HCT116 (cell line): ENCODE measurements around the gene DOCK2. TPM values are rescaled to one million over a fixed set of nuclear protein-coding genes. Genes with fewer than 3 reads are reported as not detected.

ENCODE experiments used
- ATAC-seq: fragments of 200-7000 bp; cut with Tn5 transposase; 2 replicates; pipeline ENCODE4 v1.9.1; 2020; ENCODE audit warnings: mild to moderate bottlenecking, moderate library complexity
- BruUV-seq: library from RNA; stranded (reverse); fragments of 400-500 nt; replicated peaks from 2 replicates; lab custom pipeline; 2021; lab: Mats Ljungman, UMichigan
- CTCF ChIA-PET: fragments of 300-600 bp; sonication (Branson Sonifier 250); formaldehyde crosslinking; loops from one replicate; lab custom pipeline; 2021; ENCODE audit warnings: antibody characterized with exemption; lab: Charles Lee
- POLR2A ChIA-PET: fragments of 300-600, 350-600 bp; sonication (Branson Sonifier 250); formaldehyde crosslinking; loops from one replicate; lab custom pipeline; 2021; ENCODE audit warnings: antibody characterized with exemption; lab: Charles Lee
- RAD21 ChIA-PET, 2 experiments: fragments of 300-600 bp; sonication (Branson Sonifier 250); formaldehyde crosslinking; loops; one replicate each; lab custom pipeline; 2023; ENCODE audit warnings: low total read pairs in 2 of 2; ENCODE audit not compliant: uncharacterized antibody in 2 of 2, unreplicated experiment in 2 of 2, low non-redundant PET in 1 of 2; lab: Charles Lee
- DNase-seq: peaks from one replicate; pipeline ENCODE4 v3.0.0-alpha.2; 2010; ENCODE audit warnings: low read depth, low spot score
- H2AFZ ChIP-seq: fragments of 200-600 bp; shearing (Covaris generic), sonication (generic); 2 replicates; pipeline ENCODE4 v1.6.1; 2017; ENCODE audit warnings: low read depth, mixed run types, mixed read lengths, antibody characterized with exemption, low read length; ENCODE audit not compliant: poor library complexity, severe bottlenecking
- H3K27ac ChIP-seq: 2 replicates; pipeline ENCODE4 v1.5.1; 2012; ENCODE audit warnings: low read depth, low read length
- H3K27me3 ChIP-seq: fragments of 200-600 bp; sonication (generic); 2 replicates; pipeline ENCODE4 v1.6.1; 2016; ENCODE audit warnings: mixed run types, low read length, mixed read lengths; ENCODE audit not compliant: insufficient read depth
- H3K36me3 ChIP-seq, 2 experiments: fragments of 200-500 bp in 1 of 2; fragments of 200-600 bp in 1 of 2; sonication (Bioruptor generic) in 1 of 2; sonication (generic) in 1 of 2; 2 replicates each; pipeline versions ENCODE4 v1.5.1 to v1.6.1; 2014 to 2016; ENCODE audit warnings: low read length in 2 of 2, inconsistent platforms in 1 of 2, mixed read lengths in 1 of 2, mixed run types in 1 of 2; ENCODE audit not compliant: insufficient read depth in 2 of 2, control insufficient read depth in 1 of 2
- H3K4me1 ChIP-seq, 2 experiments: fragments of 200-600 bp in 1 of 2; sonication (generic) in 1 of 2; 2 replicates each; pipeline versions ENCODE4 v1.5.1 to v1.6.1; 2012 to 2017; ENCODE audit warnings: low read length in 2 of 2, inconsistent platforms in 1 of 2, mild to moderate bottlenecking in 1 of 2, mixed read lengths in 1 of 2, mixed run types in 1 of 2, moderate library complexity in 1 of 2; ENCODE audit not compliant: insufficient read depth in 2 of 2, control insufficient read depth in 1 of 2
- H3K4me2 ChIP-seq: fragments of 200-600 bp; sonication (generic); 2 replicates; pipeline ENCODE4 v1.6.1; 2017; ENCODE audit warnings: mixed run types, low read length, mixed read lengths
- H3K4me3 ChIP-seq, 2 experiments: fragments of 200-600 bp in 1 of 2; sonication (generic) in 1 of 2; replicated peaks in 1 of 2; 2 replicates each; pipeline ENCODE4 v1.5.1; 2011 to 2016; ENCODE audit warnings: low read length in 2 of 2, control low read depth in 1 of 2, low read depth in 1 of 2, mild to moderate bottlenecking in 1 of 2, mixed read lengths in 1 of 2, mixed run types in 1 of 2
- H3K79me2 ChIP-seq: fragments of 200-600 bp; sonication (generic); 2 replicates; pipeline ENCODE4 v1.6.1; 2017; ENCODE audit warnings: mild to moderate bottlenecking, mixed run types, low read length, moderate library complexity, mixed read lengths; ENCODE audit not compliant: insufficient read depth
- H3K9ac ChIP-seq: fragments of 200-600 bp; sonication (generic); 2 replicates; pipeline ENCODE4 v1.6.1; 2016; ENCODE audit warnings: low read length, mixed read lengths
- H3K9me2 ChIP-seq: fragments of 200-600 bp; sonication (generic), shearing (Covaris generic); 2 replicates; pipeline ENCODE4 v1.6.1; 2017; ENCODE audit warnings: mixed run types, mild to moderate bottlenecking, moderate library complexity; ENCODE audit not compliant: insufficient read depth
- H3K9me3 ChIP-seq, 2 experiments: fragments of 200-500 bp in 1 of 2; fragments of 200-600 bp in 1 of 2; sonication (Bioruptor generic) in 1 of 2; sonication (generic) in 1 of 2; 2 replicates each; pipeline ENCODE4 v1.6.1; 2014 to 2017; ENCODE audit warnings: low read length in 2 of 2, mixed read lengths in 2 of 2, inconsistent platforms in 1 of 2, low read depth in 1 of 2, mild to moderate bottlenecking in 1 of 2, mixed run types in 1 of 2, moderate library complexity in 1 of 2; ENCODE audit not compliant: control insufficient read depth in 1 of 2, insufficient read depth in 1 of 2
- H4K20me1 ChIP-seq: fragments of 200-600 bp; sonication (generic), shearing (Covaris generic); 2 replicates; pipeline ENCODE4 v1.6.1; 2017; ENCODE audit warnings: mixed run types, mild to moderate bottlenecking, moderate library complexity; ENCODE audit not compliant: insufficient read depth
- CBX3 ChIP-seq: IDR thresholded peaks from 2 replicates; pipeline ENCODE4 v1.6.1; 2012; ENCODE audit warnings: low read depth
- CEBPB ChIP-seq: IDR thresholded peaks from 2 replicates; pipeline ENCODE4 v1.6.1; 2012; ENCODE audit warnings: low read depth
- ELF1 ChIP-seq: IDR thresholded peaks from 2 replicates; pipeline ENCODE4 v1.6.1; 2012; ENCODE audit warnings: low read depth, borderline replicate concordance
- EZH2 ChIP-seq: fragments of 200-600 bp; sonication (generic); IDR thresholded peaks from 2 replicates; pipeline ENCODE4 v1.6.1; 2017; ENCODE audit warnings: antibody characterized with exemption, mixed run types
- EZH2phosphoT487 ChIP-seq: fragments of 200-600 bp; IDR thresholded peaks from 2 replicates; pipeline ENCODE4 v1.6.1; 2018; ENCODE audit warnings: antibody characterized with exemption, borderline replicate concordance
- FOSL1 ChIP-seq: IDR thresholded peaks from 2 replicates; pipeline ENCODE4 v1.6.1; 2012; ENCODE audit warnings: low read depth
- POLR2A ChIP-seq: IDR thresholded peaks from 2 replicates; pipeline ENCODE4 v1.7.0; 2011; ENCODE audit warnings: borderline replicate concordance; ENCODE audit not compliant: insufficient read depth, insufficient read length; ENCODE audit errors: extremely low read depth
- POLR2AphosphoS5 ChIP-seq: IDR thresholded peaks from 2 replicates; pipeline ENCODE4 v1.6.1; 2011; ENCODE audit warnings: mild to moderate bottlenecking, low read depth, low read length, moderate library complexity
- RAD21 ChIP-seq: IDR thresholded peaks from 2 replicates; pipeline ENCODE4 v1.6.1; 2012; ENCODE audit warnings: low read depth, mild to moderate bottlenecking
- SIN3A ChIP-seq: IDR thresholded peaks from 2 replicates; pipeline ENCODE4 v1.6.1; 2012; ENCODE audit warnings: low read depth
- SP1 ChIP-seq: IDR thresholded peaks from 2 replicates; pipeline ENCODE4 v1.6.1; 2012; ENCODE audit warnings: low read depth
- SRF ChIP-seq: IDR thresholded peaks from 2 replicates; pipeline ENCODE4 v1.6.1; 2012; ENCODE audit warnings: low read depth
- ZNF274 ChIP-seq: fragments of 200-500 bp; sonication (Bioruptor generic); IDR thresholded peaks from 2 replicates; pipeline ENCODE4 v1.6.1; 2014; ENCODE audit warnings: mild to moderate bottlenecking, low read depth, low read length, inconsistent platforms
- intact Hi-C: fragments of 100-400 bp; cut with micrococcal nuclease; formaldehyde crosslinking; loops from 2 replicates; pipeline ENCODE4 v1.10.0; 2022
- total RNA-seq: library from RNA; stranded (reverse); gene quantifications from one replicate; pipeline ENCODE4 v1.2.1, GENCODE V29; 2021; ENCODE audit not compliant: unreplicated experiment
- TF ChIP-seq, protein P1 (sequence below): IDR thresholded peaks from 2 replicates; pipeline ENCODE4 v1.6.1; 2012; ENCODE audit warnings: low read depth
- TF ChIP-seq, protein P2 (sequence below): IDR thresholded peaks from 2 replicates; pipeline ENCODE4 v1.6.1; 2012
- TF ChIP-seq, protein P3 (sequence below): IDR thresholded peaks from 2 replicates; pipeline ENCODE4 v1.6.1; 2011; ENCODE audit warnings: mild to moderate bottlenecking, low read length, moderate library complexity; ENCODE audit not compliant: insufficient replicate concordance; ENCODE audit errors: extremely low read depth
- TF ChIP-seq, protein P4 (sequence below): IDR thresholded peaks from 2 replicates; pipeline ENCODE4 v1.6.1; 2012
- TF ChIP-seq, protein P5 (sequence below), 3 experiments: fragments of 200-600 bp in 1 of 3; sonication (generic) in 1 of 3; IDR thresholded peaks in 2 of 3; conservative IDR thresholded peaks in 1 of 3; 2 replicates each; pipeline ENCODE4 v1.5.1; 2012 to 2017; ENCODE audit warnings: low read depth in 2 of 3, low read length in 2 of 3, antibody characterized with exemption in 1 of 3, borderline replicate concordance in 1 of 3, control low read depth in 1 of 3, mild to moderate bottlenecking in 1 of 3, mixed read lengths in 1 of 3, mixed run types in 1 of 3, moderate library complexity in 1 of 3; ENCODE audit not compliant: insufficient read depth in 1 of 3

DOCK2 gene
- total RNA-seq, 1 experiment from 2014 or later = 0.89 TPM

DNA sequence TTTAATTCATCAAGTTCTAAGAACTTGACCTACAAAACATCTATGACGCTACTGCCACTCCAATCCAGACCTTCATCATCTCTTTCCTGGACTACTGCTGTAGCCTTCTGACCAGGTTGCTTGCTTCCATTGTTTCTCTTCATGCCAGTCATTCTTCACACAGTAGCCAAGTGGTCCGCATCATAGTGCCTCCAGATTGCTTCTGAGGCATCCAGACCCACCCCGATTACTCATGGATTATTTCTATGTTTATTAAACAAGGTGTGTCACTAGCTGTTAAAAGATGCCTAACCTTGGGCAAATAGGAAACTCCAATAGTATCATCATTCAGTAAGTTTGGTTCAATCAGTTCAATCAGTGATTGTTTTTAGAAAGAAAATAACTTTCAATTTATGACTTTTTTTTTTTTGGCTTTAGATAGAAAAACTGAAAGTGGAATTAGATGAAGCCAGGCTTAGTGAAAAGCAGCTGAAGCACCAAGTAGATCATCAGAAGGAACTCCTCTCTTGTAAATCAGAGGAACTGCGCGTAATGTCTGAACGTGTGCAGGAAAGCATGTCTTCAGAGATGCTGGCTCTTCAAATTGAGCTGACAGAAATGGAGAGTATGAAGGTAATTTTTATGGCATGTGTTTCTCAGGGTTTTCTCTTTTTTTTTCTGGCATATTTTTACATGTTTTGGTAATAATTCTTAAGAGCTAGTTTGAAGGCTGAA lies 44.0 kb upstream of the DOCK2 start:
- POLR2A ChIA-PET = interaction anchor here (1.4 kb wide), 1 partner anchor 10 kb away, joined by 6 read pairs; the partner anchor contains the start of gene SPDL1
- Histone ChIP-seq H3K79me2 (peaks cover 16% of the 10 kb centered on the region), H3K9me3 (no peaks in the 10 kb centered on the region), H3K27me3 (no peaks in the 10 kb centered on the region), H2AFZ (no peak overlapping the region), H3K36me3 (peaks cover 58 to 77% of the 10 kb centered on the region in 2 experiments; a peak in 3 of 4 replicates), H3K4me3 (no peak overlapping the region), H3K9ac (no peak overlapping the region), H3K4me1 (no peaks in the 10 kb centered on the region), H3K4me2 (no peak overlapping the region), H3K9me2 (no peaks in the 10 kb centered on the region), H3K27ac (no peak overlapping the region), H4K20me1 (no peaks in the 10 kb centered on the region)
- no TSS peak for BruUV-seq
- intact Hi-C loops = no loop called here
- RAD21 ChIA-PET = no interaction called here
- ATAC-seq (no peak), DNase-seq (no peak)
- no peak for TF ChIP-seq SRF
- TF ChIP-seq, protein P1, sequence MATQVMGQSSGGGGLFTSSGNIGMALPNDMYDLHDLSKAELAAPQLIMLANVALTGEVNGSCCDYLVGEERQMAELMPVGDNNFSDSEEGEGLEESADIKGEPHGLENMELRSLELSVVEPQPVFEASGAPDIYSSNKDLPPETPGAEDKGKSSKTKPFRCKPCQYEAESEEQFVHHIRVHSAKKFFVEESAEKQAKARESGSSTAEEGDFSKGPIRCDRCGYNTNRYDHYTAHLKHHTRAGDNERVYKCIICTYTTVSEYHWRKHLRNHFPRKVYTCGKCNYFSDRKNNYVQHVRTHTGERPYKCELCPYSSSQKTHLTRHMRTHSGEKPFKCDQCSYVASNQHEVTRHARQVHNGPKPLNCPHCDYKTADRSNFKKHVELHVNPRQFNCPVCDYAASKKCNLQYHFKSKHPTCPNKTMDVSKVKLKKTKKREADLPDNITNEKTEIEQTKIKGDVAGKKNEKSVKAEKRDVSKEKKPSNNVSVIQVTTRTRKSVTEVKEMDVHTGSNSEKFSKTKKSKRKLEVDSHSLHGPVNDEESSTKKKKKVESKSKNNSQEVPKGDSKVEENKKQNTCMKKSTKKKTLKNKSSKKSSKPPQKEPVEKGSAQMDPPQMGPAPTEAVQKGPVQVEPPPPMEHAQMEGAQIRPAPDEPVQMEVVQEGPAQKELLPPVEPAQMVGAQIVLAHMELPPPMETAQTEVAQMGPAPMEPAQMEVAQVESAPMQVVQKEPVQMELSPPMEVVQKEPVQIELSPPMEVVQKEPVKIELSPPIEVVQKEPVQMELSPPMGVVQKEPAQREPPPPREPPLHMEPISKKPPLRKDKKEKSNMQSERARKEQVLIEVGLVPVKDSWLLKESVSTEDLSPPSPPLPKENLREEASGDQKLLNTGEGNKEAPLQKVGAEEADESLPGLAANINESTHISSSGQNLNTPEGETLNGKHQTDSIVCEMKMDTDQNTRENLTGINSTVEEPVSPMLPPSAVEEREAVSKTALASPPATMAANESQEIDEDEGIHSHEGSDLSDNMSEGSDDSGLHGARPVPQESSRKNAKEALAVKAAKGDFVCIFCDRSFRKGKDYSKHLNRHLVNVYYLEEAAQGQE = no peak
- no peak for TF ChIP-seq ZNF274
- TF ChIP-seq CBX3 = no peak
- TF ChIP-seq CEBPB = no peak
- TF ChIP-seq, protein P2, sequence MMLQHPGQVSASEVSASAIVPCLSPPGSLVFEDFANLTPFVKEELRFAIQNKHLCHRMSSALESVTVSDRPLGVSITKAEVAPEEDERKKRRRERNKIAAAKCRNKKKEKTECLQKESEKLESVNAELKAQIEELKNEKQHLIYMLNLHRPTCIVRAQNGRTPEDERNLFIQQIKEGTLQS = no peak
- no peak for TF ChIP-seq RAD21
- TF ChIP-seq, protein P3, sequence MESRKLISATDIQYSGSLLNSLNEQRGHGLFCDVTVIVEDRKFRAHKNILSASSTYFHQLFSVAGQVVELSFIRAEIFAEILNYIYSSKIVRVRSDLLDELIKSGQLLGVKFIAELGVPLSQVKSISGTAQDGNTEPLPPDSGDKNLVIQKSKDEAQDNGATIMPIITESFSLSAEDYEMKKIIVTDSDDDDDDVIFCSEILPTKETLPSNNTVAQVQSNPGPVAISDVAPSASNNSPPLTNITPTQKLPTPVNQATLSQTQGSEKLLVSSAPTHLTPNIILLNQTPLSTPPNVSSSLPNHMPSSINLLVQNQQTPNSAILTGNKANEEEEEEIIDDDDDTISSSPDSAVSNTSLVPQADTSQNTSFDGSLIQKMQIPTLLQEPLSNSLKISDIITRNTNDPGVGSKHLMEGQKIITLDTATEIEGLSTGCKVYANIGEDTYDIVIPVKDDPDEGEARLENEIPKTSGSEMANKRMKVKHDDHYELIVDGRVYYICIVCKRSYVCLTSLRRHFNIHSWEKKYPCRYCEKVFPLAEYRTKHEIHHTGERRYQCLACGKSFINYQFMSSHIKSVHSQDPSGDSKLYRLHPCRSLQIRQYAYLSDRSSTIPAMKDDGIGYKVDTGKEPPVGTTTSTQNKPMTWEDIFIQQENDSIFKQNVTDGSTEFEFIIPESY = no peak
- no peak for TF ChIP-seq POLR2A
- TF ChIP-seq ELF1 = no peak
- TF ChIP-seq SIN3A = no peak
- TF ChIP-seq, protein P4, sequence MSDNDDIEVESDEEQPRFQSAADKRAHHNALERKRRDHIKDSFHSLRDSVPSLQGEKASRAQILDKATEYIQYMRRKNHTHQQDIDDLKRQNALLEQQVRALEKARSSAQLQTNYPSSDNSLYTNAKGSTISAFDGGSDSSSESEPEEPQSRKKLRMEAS = no peak
- no peak for TF ChIP-seq EZH2
- no peak for TF ChIP-seq POLR2AphosphoS5
- TF ChIP-seq FOSL1 = no peak
- no peak for TF ChIP-seq EZH2phosphoT487
- no peak for TF ChIP-seq SP1
- TF ChIP-seq, protein P5, sequence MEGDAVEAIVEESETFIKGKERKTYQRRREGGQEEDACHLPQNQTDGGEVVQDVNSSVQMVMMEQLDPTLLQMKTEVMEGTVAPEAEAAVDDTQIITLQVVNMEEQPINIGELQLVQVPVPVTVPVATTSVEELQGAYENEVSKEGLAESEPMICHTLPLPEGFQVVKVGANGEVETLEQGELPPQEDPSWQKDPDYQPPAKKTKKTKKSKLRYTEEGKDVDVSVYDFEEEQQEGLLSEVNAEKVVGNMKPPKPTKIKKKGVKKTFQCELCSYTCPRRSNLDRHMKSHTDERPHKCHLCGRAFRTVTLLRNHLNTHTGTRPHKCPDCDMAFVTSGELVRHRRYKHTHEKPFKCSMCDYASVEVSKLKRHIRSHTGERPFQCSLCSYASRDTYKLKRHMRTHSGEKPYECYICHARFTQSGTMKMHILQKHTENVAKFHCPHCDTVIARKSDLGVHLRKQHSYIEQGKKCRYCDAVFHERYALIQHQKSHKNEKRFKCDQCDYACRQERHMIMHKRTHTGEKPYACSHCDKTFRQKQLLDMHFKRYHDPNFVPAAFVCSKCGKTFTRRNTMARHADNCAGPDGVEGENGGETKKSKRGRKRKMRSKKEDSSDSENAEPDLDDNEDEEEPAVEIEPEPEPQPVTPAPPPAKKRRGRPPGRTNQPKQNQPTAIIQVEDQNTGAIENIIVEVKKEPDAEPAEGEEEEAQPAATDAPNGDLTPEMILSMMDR (IDR thresholded peaks at IDR 0.05 in 2 of 3, conservative IDR thresholded peaks at IDR 0.05 in 1 of 3; ENCODE audit: borderline replicate concordance in 1 of 3, insufficient read depth in 1 of 3, low read depth in 2 of 3, low read length in 2 of 3) = no peak
- CTCF ChIA-PET = no interaction called here
